ENCODE results near the gene GLP2R.
"Not testable (repeated sequence)": the region's sequence is repeated elsewhere in the genome, so short reads cannot be mapped to it uniquely, and the experiment has no call there.

The GLP2R gene

DNA sequence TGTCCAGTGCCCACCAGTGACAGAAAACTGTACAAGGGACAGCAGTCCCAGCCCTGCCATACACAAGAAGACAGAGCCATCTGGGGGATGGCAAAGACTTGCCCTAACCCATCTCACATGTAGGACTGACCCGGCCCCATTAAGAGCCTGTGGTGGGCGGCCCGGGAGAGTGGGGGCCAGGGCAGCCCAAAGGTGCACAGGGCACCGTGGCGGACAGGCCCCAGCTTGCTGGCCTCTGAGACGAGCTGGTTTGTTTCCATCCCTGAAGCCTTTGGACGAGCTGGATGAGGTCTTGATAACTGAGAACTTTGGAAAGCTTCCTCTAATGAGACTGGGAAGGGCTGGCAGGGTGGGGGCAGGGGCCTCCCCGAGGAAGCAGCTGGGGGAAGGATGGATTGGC is 90.4 kb downstream of the GLP2R start:
- TF ChIP-seq, protein P1, sequence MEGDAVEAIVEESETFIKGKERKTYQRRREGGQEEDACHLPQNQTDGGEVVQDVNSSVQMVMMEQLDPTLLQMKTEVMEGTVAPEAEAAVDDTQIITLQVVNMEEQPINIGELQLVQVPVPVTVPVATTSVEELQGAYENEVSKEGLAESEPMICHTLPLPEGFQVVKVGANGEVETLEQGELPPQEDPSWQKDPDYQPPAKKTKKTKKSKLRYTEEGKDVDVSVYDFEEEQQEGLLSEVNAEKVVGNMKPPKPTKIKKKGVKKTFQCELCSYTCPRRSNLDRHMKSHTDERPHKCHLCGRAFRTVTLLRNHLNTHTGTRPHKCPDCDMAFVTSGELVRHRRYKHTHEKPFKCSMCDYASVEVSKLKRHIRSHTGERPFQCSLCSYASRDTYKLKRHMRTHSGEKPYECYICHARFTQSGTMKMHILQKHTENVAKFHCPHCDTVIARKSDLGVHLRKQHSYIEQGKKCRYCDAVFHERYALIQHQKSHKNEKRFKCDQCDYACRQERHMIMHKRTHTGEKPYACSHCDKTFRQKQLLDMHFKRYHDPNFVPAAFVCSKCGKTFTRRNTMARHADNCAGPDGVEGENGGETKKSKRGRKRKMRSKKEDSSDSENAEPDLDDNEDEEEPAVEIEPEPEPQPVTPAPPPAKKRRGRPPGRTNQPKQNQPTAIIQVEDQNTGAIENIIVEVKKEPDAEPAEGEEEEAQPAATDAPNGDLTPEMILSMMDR (IDR thresholded peaks at IDR 0.05), result no peak
- Histone ChIP-seq H3K4me1 (ENCODE audit: control insufficient read depth in 1 of 2, insufficient read depth in 1 of 2, low read depth in 1 of 2, low read length in 1 of 2) (no peaks in the 10 kb centered on the region), H3K36me3 (peaks cover 98% of the 10 kb centered on the region), H3K27me3 (no peaks in the 10 kb centered on the region), H3K27ac (no peak overlapping the region), H3K9me3 (no peaks in the 10 kb centered on the region), H3K4me3 (ENCODE audit: low read depth in 1 of 2, low read length in 1 of 2) (no peak overlapping the region)

DNA sequence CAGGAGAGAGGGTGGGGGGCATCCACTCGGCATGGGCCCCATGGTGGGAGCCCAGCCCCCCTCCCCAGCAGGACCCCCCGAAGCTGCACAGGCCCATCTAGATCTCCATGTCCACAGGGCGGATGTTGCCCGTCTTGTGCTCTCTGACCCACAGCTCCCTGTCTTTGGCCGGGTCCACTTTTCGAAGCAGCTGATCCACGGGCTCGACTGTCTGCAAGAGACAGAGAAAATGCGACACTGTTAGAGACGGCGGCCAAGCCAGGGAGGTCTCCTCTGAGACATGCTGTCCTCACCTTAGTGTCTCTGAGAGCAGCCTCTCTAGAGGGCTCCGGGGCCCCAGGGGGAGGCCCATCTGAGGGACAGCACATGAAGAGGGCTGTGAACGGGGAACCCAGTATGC is 91.4 kb downstream of the GLP2R start:
- peaks cover 95% of the 10 kb centered on the region for H3K36me3 ChIP-seq
- no peak overlapping the region for H3K27ac ChIP-seq
- TF ChIP-seq, protein P1 (IDR thresholded peaks at IDR 0.05), result no peak
- no peaks in the 10 kb centered on the region for H3K4me1 ChIP-seq (ENCODE audit: control insufficient read depth in 1 of 2, insufficient read depth in 1 of 2, low read depth in 1 of 2, low read length in 1 of 2)
- no peak overlapping the region for H3K4me3 ChIP-seq (ENCODE audit: low read depth in 1 of 2, low read length in 1 of 2)
- H3K9me3 ChIP-seq, result no peaks in the 10 kb centered on the region
- no peaks in the 10 kb centered on the region for H3K27me3 ChIP-seq

DNA sequence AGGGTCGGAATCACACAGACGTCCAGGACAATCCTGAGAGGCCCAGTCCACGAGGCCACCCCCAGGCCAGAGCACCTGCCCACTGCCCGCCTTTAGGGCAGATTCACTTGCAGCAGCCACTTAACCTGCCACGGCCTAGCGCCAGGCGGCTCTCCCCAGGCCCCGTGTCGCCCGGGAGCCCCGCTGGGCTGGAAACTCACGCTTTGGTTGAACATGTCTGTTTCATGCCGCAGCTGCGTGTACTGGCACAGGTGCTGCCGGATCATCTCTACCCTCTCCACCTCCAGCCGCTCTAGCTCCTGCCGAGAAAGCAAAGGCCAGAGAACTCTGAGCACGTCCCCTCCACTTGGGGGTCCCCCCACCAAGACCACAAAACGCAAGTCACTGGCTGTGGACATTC is 92.1 kb downstream of the GLP2R start:
- TF ChIP-seq, protein P1 (IDR thresholded peaks at IDR 0.05), result no peak
- Histone ChIP-seq H3K27me3 (no peaks in the 10 kb centered on the region), H3K4me3 (ENCODE audit: low read depth in 1 of 2, low read length in 1 of 2) (no peak overlapping the region), H3K4me1 (ENCODE audit: control insufficient read depth in 1 of 2, insufficient read depth in 1 of 2, low read depth in 1 of 2, low read length in 1 of 2) (no peaks in the 10 kb centered on the region), H3K36me3 (peaks cover 95% of the 10 kb centered on the region), H3K9me3 (no peaks in the 10 kb centered on the region), H3K27ac (no peak overlapping the region)

DNA sequence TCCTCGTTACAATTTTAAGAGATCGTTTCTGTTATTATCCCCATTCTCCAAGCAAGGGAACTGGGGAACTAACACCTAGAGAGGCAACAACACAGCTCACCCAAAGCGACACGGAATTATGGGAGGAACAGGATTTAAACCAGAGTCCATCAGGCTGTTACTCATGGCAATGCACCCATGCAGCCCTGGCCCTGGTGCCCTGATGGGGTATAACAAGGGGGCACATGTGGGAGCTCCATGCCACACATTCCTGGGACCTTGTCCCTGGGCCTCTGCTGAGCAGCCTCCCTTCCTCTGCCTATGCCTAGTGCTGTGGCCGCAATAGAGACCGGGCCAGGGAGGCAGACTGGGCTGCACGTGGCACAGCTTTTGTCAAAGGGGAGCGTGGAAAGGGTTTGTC is 92.6 kb downstream of the GLP2R start:
- no peak overlapping the region for H3K27ac ChIP-seq
- no peaks in the 10 kb centered on the region for H3K27me3 ChIP-seq
- H3K4me3 ChIP-seq (ENCODE audit: low read depth in 1 of 2, low read length in 1 of 2), result no peak overlapping the region
- TF ChIP-seq, protein P1 (IDR thresholded peaks at IDR 0.05), result no peak
- no peaks in the 10 kb centered on the region for H3K4me1 ChIP-seq (ENCODE audit: control insufficient read depth in 1 of 2, insufficient read depth in 1 of 2, low read depth in 1 of 2, low read length in 1 of 2)
- H3K9me3 ChIP-seq, result no peaks in the 10 kb centered on the region
- peaks cover 93% of the 10 kb centered on the region for H3K36me3 ChIP-seq

DNA sequence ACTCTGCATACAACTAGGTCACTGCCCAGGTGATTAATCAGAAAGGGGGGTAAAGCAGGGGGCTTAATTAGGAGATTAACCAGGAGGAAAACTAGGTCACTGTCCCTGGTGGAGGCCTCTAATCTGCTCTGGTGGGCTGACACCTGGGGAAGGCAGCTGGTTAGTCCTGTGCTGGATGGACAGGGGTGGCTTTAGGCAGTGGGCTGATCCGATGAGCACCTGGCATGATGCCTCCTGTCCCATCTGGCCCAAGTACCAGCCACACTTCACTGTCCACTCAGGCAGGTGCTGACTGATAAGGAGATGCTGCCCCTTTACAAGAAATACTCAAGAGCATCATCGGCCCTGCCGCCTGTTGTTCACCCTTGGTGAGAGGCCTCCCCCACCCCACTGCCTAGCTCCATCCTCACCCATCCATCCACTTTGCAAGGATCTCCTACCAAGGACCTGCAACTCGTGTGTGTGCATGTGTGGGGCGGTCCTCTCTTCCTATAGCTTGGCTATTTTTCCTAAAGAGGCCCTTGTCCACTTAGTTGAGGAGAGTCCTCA is 93.2 kb downstream of the GLP2R start:
- Histone ChIP-seq H3K4me1 (ENCODE audit: control insufficient read depth in 1 of 2, insufficient read depth in 1 of 2, low read depth in 1 of 2, low read length in 1 of 2) (no peaks in the 10 kb centered on the region), H3K27ac (no peak overlapping the region), H3K4me3 (ENCODE audit: low read depth in 1 of 2, low read length in 1 of 2) (no peak overlapping the region), H3K9me3 (no peaks in the 10 kb centered on the region), H3K27me3 (no peaks in the 10 kb centered on the region), H3K36me3 (peaks cover 93% of the 10 kb centered on the region)
- TF ChIP-seq, protein P1 (IDR thresholded peaks at IDR 0.05), result no peak

DNA sequence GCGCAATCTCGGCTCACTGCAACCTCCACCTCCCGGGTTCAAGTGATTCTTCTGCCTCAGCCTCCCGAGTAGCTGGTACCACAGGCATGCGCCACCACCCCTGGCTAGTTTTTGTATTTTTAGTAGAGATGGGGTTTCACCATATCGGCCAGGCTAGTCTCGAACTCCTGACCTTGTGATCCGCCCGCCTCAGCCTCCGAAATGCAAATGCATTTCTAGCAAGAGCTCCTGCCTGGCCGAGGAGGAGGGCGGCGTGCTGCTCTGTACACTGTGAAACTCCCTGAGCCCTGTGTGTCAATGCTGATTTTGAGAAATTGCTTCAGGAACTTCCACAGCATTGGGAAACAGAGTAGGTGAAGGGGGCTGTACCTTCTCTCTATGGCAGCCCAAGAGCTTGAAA is 95.5 kb downstream of the GLP2R start:
- peaks cover 91% of the 10 kb centered on the region for H3K36me3 ChIP-seq
- H3K9me3 ChIP-seq, H3K27ac ChIP-seq: not testable (repeated sequence)

More for the DNA sequence above, 95.5 kb downstream of the GLP2R start:
- H3K4me1 ChIP-seq (ENCODE audit: control insufficient read depth in 1 of 2, insufficient read depth in 1 of 2, low read depth in 1 of 2, low read length in 1 of 2); H3K27me3 ChIP-seq; H3K4me3 ChIP-seq (ENCODE audit: low read depth in 1 of 2, low read length in 1 of 2): not testable (repeated sequence)
